Ishikawa (cell line): ENCODE measurements around the gene BMPER.

Source experiments
- CREB1 ChIP-seq: IDR thresholded peaks from 2 replicates; pipeline ENCODE4 v1.6.1; 2012; ENCODE audit warnings: low read depth
- EP300 ChIP-seq: IDR thresholded peaks from 2 replicates; pipeline ENCODE4 v1.6.1; 2012; ENCODE audit warnings: borderline replicate concordance
- MAX ChIP-seq: IDR thresholded peaks from 2 replicates; pipeline ENCODE4 v1.6.1; 2012
- REST ChIP-seq: IDR thresholded peaks from 2 replicates; pipeline ENCODE4 v1.6.1; 2012; ENCODE audit warnings: low read depth, mild to moderate bottlenecking
- TAF1 ChIP-seq: IDR thresholded peaks from 2 replicates; pipeline ENCODE4 v1.6.1; 2012; ENCODE audit warnings: low read depth, mild to moderate bottlenecking
- TEAD4 ChIP-seq: IDR thresholded peaks from 2 replicates; pipeline ENCODE4 v1.6.1; 2012

- no peak for TF ChIP-seq EP300
- TF ChIP-seq REST, result no peak
- no peak for TF ChIP-seq MAX
- TF ChIP-seq TEAD4, result no peak
- TF ChIP-seq TAF1, result no peak
- no peak for TF ChIP-seq CREB1
These were observed 28.6 kb upstream of the BMPER start for GRCh38 chr7:33876596-33877274.
